GM23338 (cell line): ENCODE measurements around the gene SLC41A3. TPM values are rescaled to one million over a fixed set of nuclear protein-coding genes. Genes with fewer than 3 reads are reported as not detected.
"Not testable (repeated sequence)": the region's sequence is repeated elsewhere in the genome, so short reads cannot be mapped to it uniquely, and the experiment has no call there.

Experiments
- ATAC-seq: fragments of 200-7000 bp; cut with Tn5 transposase; 3 replicates; pipeline ENCODE4 v1.9.1; 2020
- DNase-seq: peaks from one replicate; pipeline ENCODE4 v3.0.0-alpha.2; 2015; ENCODE audit warnings: low spot score
- H2AFZ ChIP-seq: fragments of 200-600 bp; sonication (generic); 2 replicates; pipeline ENCODE4 v1.8.0; 2016; ENCODE audit warnings: antibody characterized with exemption, mild to moderate bottlenecking, moderate library complexity
- H3F3A ChIP-seq: fragments of 200-600 bp; sonication (generic); replicated peaks from 2 replicates; pipeline ENCODE4 v1.8.0; 2017; ENCODE audit warnings: antibody characterized with exemption, mixed run types, low read depth
- H3K27ac ChIP-seq: fragments of 200-600 bp; sonication (generic); 2 replicates; pipeline ENCODE4 v1.6.1; 2016; ENCODE audit warnings: low read depth
- H3K27me3 ChIP-seq: fragments of 200-600 bp; sonication (generic); 2 replicates; pipeline ENCODE4 v1.8.0; 2016; ENCODE audit warnings: mild to moderate bottlenecking, mixed run types, moderate library complexity; ENCODE audit not compliant: insufficient read depth
- H3K36me3 ChIP-seq: fragments of 200-600 bp; sonication (generic); 2 replicates; pipeline ENCODE4 v1.8.0; 2016; ENCODE audit warnings: mild to moderate bottlenecking; ENCODE audit not compliant: insufficient read depth
- H3K4me1 ChIP-seq: fragments of 200-600 bp; sonication (generic); 2 replicates; pipeline ENCODE4 v1.8.0; 2016; ENCODE audit warnings: mild to moderate bottlenecking, moderate library complexity; ENCODE audit not compliant: insufficient read depth
- H3K4me2 ChIP-seq: fragments of 200-600 bp; sonication (generic); 2 replicates; pipeline ENCODE4 v1.7.1; 2017; ENCODE audit warnings: mixed run types
- H3K4me3 ChIP-seq: fragments of 200-600 bp; sonication (generic); 2 replicates; pipeline ENCODE4 v1.6.1; 2016; ENCODE audit warnings: mixed run types
- H3K79me2 ChIP-seq: fragments of 200-600 bp; sonication (generic); replicated peaks from 2 replicates; pipeline ENCODE4 v1.8.0; 2017; ENCODE audit warnings: mild to moderate bottlenecking; ENCODE audit not compliant: insufficient read depth
- H3K9me2 ChIP-seq: fragments of 200-600 bp; sonication (generic); 2 replicates; pipeline ENCODE4 v1.8.0; 2017; ENCODE audit not compliant: insufficient read depth
- H4K20me1 ChIP-seq: fragments of 200-600 bp; sonication (generic); replicated peaks from 2 replicates; pipeline ENCODE4 v1.8.0; 2017; ENCODE audit warnings: mild to moderate bottlenecking; ENCODE audit not compliant: insufficient read depth
- H3K27ac Mint-ChIP-seq: 2 replicates; pipeline ENCODE4 v1.8.0; 2020; ENCODE audit warnings: inconsistent platforms, mild to moderate bottlenecking, moderate library complexity, mixed read lengths
- H3K27me3 Mint-ChIP-seq: 3 replicates; pipeline ENCODE4 v1.8.0; 2022; ENCODE audit warnings: low read depth, mild to moderate bottlenecking, moderate library complexity, mixed read lengths, inconsistent platforms; ENCODE audit not compliant: insufficient read depth, poor library complexity
- H3K36me3 Mint-ChIP-seq: 3 replicates; pipeline ENCODE4 v1.8.0; 2021; ENCODE audit warnings: low read depth, mild to moderate bottlenecking, inconsistent platforms, moderate library complexity, mixed read lengths
- H3K4me1 Mint-ChIP-seq: 3 replicates; pipeline ENCODE4 v1.8.0; 2020; ENCODE audit warnings: mild to moderate bottlenecking, inconsistent platforms, mixed read lengths
- H3K4me3 Mint-ChIP-seq: 3 replicates; pipeline ENCODE4 v1.8.0; 2021; ENCODE audit warnings: moderate library complexity, mild to moderate bottlenecking, inconsistent platforms, mixed read lengths
- H3K9me3 Mint-ChIP-seq: 3 replicates; pipeline ENCODE4 v1.8.0; 2020; ENCODE audit warnings: moderate library complexity, mild to moderate bottlenecking, inconsistent platforms, mixed read lengths
- CREB1 ChIP-seq: fragments of 250-450 bp; sonication (Bioruptor Pico); IDR thresholded peaks from 2 replicates; pipeline ENCODE4 v1.5.0; 2020; ENCODE audit warnings: low read depth, mild to moderate bottlenecking, moderate library complexity
- ETS1 ChIP-seq: IDR thresholded peaks from 2 replicates; pipeline ENCODE4 v1.6.1; 2016; ENCODE audit warnings: antibody characterized with exemption
- EZH2 ChIP-seq: fragments of 200-600 bp; sonication (generic); IDR thresholded peaks from one replicate; pipeline ENCODE4 v1.8.0; 2017; ENCODE audit warnings: antibody characterized with exemption, mild to moderate bottlenecking, low read depth; ENCODE audit not compliant: unreplicated experiment
- EZH2phosphoT487 ChIP-seq: fragments of 200-600 bp; sonication (generic); IDR thresholded peaks from one replicate; pipeline ENCODE4 v1.8.1; 2018; ENCODE audit warnings: antibody characterized with exemption; ENCODE audit not compliant: unreplicated experiment
- NANOG ChIP-seq: IDR thresholded peaks from 2 replicates; pipeline ENCODE4 v1.6.1; 2016; ENCODE audit warnings: antibody characterized with exemption, borderline replicate concordance
- POLR2AphosphoS5 ChIP-seq: IDR thresholded peaks from 2 replicates; pipeline ENCODE4 v1.6.1; 2016; ENCODE audit warnings: antibody characterized with exemption, low read depth
- ZNF462 ChIP-seq: fragments of 250-450 bp; sonication (Bioruptor Pico); IDR thresholded peaks from 2 replicates; pipeline ENCODE4 v1.5.0; 2020; ENCODE audit warnings: mild to moderate bottlenecking, moderate library complexity
- polyA plus RNA-seq: library from polyadenylated mRNA; unstranded; fragments of >200 nt; fragmentation: Nextera tagmentation; extraction: Ambion mirVana; gene quantifications from 2 replicates; pipeline ENCODE4 v1.2.1, GENCODE V29; 2016
- total RNA-seq: library from RNA; depleted of rRNA; stranded (reverse); fragments of >200 nt; shearing (Covaris generic); gene quantifications from 2 replicates; pipeline ENCODE4 v1.2.3, GENCODE V29; 2014

The SLC41A3 gene
- total and polyA plus RNA-seq, 2 experiments from 2014 or later = 12.1 to 29.8 TPM

GRCh38 chr3:125996751-125997150, 87.2 kb downstream of the SLC41A3 start:
- DNase-seq, H3K27ac Mint-ChIP-seq, H3K4me1 ChIP-seq, H3K4me2 ChIP-seq, H3K36me3 ChIP-seq, ATAC-seq, H3K9me2 ChIP-seq, H3K4me1 Mint-ChIP-seq, H3K36me3 Mint-ChIP-seq, H2AFZ ChIP-seq, H3K27ac ChIP-seq, H3F3A ChIP-seq, H4K20me1 ChIP-seq, H3K79me2 ChIP-seq, H3K27me3 ChIP-seq, H3K4me3 ChIP-seq, H3K4me3 Mint-ChIP-seq, H3K27me3 Mint-ChIP-seq: not testable (repeated sequence)
- peaks cover 37% of the 10 kb centered on the region for H3K9me3 Mint-ChIP-seq

GRCh38 chr3:125990253-125990970, 93.5 kb downstream of the SLC41A3 start:
- H3K27ac ChIP-seq = peak overlapping the region; percentile 89
- no peaks in the 10 kb centered on the region for H3K27me3 ChIP-seq
- no peaks in the 10 kb centered on the region; the same call in 1 of the 2 replicates for H4K20me1 ChIP-seq
- no peaks in the 10 kb centered on the region for H3K36me3 ChIP-seq
- H3K4me2 ChIP-seq = peak overlapping the region; percentile 83
- H2AFZ ChIP-seq = peak overlapping the region; percentile 93
- Mint-ChIP-seq H3K4me3 (peak overlapping the region; percentile 96), H3K27ac (peak overlapping the region; percentile 98), H3K36me3 (no peaks in the 10 kb centered on the region), H3K9me3 (no peaks in the 10 kb centered on the region; the same call in 2 of the 3 replicates), H3K4me1 (peaks cover 5% of the 10 kb centered on the region; the same call in 1 of the 3 replicates), H3K27me3 (no peaks in the 10 kb centered on the region)
- TF ChIP-seq EZH2phosphoT487 = no peak
- TF ChIP-seq CREB1 (CRISPR knock-in tag) = peak; percentile 45; the same call in 1 of the 2 replicates
- TF ChIP-seq EZH2 = no peak
- TF ChIP-seq ZNF462 (CRISPR knock-in tag) = no peak
- TF ChIP-seq POLR2AphosphoS5 = peak; percentile 81
- no peak for TF ChIP-seq NANOG
- TF ChIP-seq ETS1 = peak; percentile 46; the same call in 1 of the 2 replicates
- peak overlapping the region; percentile 77 for H3K4me3 ChIP-seq
- no peaks in the 10 kb centered on the region for H3K9me2 ChIP-seq
- no peaks in the 10 kb centered on the region for H3K79me2 ChIP-seq
- DNase-seq (peak; percentile 98), ATAC-seq (peak; percentile 100)
- H3K4me1 ChIP-seq = peaks cover 7% of the 10 kb centered on the region; the same call in 1 of the 2 replicates
- peaks cover 7% of the 10 kb centered on the region; the same call in 1 of the 2 replicates for H3F3A ChIP-seq

GRCh38 chr3:125984951-125985350, 99.0 kb downstream of the SLC41A3 start:
- H3K27ac ChIP-seq, H2AFZ ChIP-seq, H3K4me1 ChIP-seq, H3F3A ChIP-seq, H3K27me3 ChIP-seq, H3K4me2 ChIP-seq, H3K27me3 Mint-ChIP-seq, H4K20me1 ChIP-seq, H3K36me3 Mint-ChIP-seq, H3K36me3 ChIP-seq, H3K4me3 Mint-ChIP-seq, H3K9me3 Mint-ChIP-seq, H3K9me2 ChIP-seq, H3K4me3 ChIP-seq, DNase-seq, H3K27ac Mint-ChIP-seq, H3K79me2 ChIP-seq: not testable (repeated sequence)
- peaks cover 10% of the 10 kb centered on the region for H3K4me1 Mint-ChIP-seq
- ATAC-seq = peak; percentile 86
